Urinary bladder (tissue), 4 donors: ENCODE results near the gene CBLIF. TPM values are rescaled to one million over a fixed set of nuclear protein-coding genes. Genes with fewer than 3 reads are reported as not detected.
"Not testable (repeated sequence)": the region's sequence is repeated elsewhere in the genome, so short reads cannot be mapped to it uniquely, and the experiment has no call there.

Experiments used
- DNase-seq: peaks from one replicate; pipeline ENCODE4 v3.0.0-alpha.2; 2015; ENCODE audit errors: extremely low spot score
- H3K27ac ChIP-seq: one replicate; pipeline ENCODE4 v1.5.1; 2013; ENCODE audit warnings: low read depth, mild to moderate bottlenecking, moderate library complexity
- H3K36me3 ChIP-seq: one replicate; pipeline ENCODE4 v1.6.1; 2013; ENCODE audit warnings: mild to moderate bottlenecking, moderate library complexity; ENCODE audit not compliant: insufficient read depth
- H3K4me1 ChIP-seq: one replicate; pipeline ENCODE4 v1.6.1; 2013; ENCODE audit warnings: mild to moderate bottlenecking, moderate library complexity; ENCODE audit not compliant: insufficient read depth
- H3K4me3 ChIP-seq: one replicate; pipeline ENCODE4 v1.5.1; 2013; ENCODE audit warnings: low read depth, low read length
- WGBS: extraction: QIAGEN DNeasy Blood & Tissue Kit; methylation state at CpG from one replicate; pipeline ENCODE4 v1.1.7; 2013; 5-methylcytosine and 5-hydroxymethylcytosine counted together
- polyA plus RNA-seq: library from polyadenylated mRNA; stranded (reverse); fragments of 200-250 nt; gene quantifications from one replicate; pipeline ENCODE4 v1.2.3, GENCODE V29; 2013
- total RNA-seq: library from RNA; depleted of rRNA; stranded (reverse); fragments of >200 nt; gene quantifications from one replicate; pipeline ENCODE4 v1.2.3, GENCODE V29; 2014
- donor health status: healthy with polysubstance abuse.
- donor health status: healthy.

CBLIF gene
- total and polyA plus RNA-seq, 2 donors: not detected

DNA sequence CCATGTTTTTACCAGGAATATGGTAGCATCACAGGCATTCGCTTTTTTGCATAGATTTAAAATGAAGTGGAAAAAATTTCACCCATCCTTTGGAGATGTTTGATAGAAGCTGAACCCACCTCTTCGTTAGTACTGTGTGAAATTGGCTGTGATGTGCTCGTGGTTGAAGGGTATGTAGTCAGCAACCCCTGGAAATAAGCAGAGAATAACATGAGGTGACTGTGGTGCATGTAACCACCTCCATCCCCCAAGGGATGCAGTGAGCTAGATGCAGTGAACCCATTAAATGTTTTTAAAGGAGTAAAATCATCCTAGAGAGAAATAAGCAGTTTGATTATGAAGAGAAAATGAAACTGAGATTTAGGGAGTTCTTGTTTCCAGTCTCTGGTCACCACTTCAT, 15.9 kb downstream of the CBLIF start:
- H3K27ac ChIP-seq: no peak overlapping the region
- H3K4me3 ChIP-seq: no peak overlapping the region
- H3K4me1 ChIP-seq: no peaks in the 10 kb centered on the region
- WGBS: 74% methylated on average over 3 of the region's 3 CpGs
- H3K36me3 ChIP-seq: no peaks in the 10 kb centered on the region
- DNase-seq: no peak

DNA sequence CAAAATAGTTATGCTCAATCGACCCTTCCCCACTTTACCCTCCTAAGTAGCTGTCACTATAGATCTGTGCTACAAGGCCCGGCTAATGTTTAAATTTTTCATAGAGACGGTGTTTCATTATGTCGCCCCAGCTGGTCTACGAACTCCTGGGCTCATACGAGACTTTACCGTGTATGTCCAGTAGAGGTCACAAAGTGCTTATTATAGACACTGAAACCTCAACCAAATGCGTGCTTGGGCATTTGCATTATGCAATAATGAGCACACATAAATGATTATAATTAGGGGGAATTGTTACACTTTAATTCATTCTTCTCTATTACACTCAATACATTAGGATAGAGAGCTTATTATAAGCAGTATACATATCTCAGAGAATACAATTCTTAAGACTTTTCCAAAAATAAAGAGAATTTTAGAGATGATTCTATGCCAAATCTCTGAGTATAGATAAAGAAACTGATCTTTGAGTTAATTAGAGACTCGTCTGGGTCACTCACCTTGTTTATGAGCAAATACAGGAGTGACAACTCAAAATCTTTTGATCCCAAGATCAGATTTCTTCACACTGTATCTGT, 22.2 kb downstream of the CBLIF start:
- H3K4me1 ChIP-seq: no peaks in the 10 kb centered on the region
- 5% methylated on average over 9 of the region's 9 CpGs for WGBS
- H3K27ac ChIP-seq: no peak overlapping the region
- H3K36me3 ChIP-seq: no peaks in the 10 kb centered on the region
- DNase-seq: no peak
- H3K4me3 ChIP-seq: no peak overlapping the region

DNA sequence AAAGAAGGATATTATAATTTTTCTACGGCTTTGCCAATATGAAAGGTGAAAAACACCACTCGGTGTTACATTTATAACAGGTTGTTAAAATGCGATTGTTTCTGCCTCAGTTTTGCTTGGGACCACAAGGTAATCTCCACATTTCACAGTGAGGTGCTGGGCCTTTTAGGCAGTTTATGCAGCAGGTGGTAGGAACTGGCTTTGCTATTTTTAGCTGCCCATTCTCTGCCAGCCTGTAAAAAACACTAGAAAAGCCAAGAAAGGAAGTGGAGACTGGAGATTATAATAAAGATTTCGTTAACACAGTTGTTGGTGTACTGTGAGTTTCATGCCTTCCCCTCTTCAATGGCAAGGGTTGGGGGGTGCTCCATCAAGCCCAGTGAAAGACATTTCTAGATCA, 26.7 kb downstream of the CBLIF start:
- Histone ChIP-seq H3K4me3 (no peak overlapping the region), H3K36me3 (no peaks in the 10 kb centered on the region), H3K4me1 (no peaks in the 10 kb centered on the region), H3K27ac (no peak overlapping the region)
- 60% methylated on average over 4 of the region's 4 CpGs for WGBS
- DNase-seq: no peak

DNA sequence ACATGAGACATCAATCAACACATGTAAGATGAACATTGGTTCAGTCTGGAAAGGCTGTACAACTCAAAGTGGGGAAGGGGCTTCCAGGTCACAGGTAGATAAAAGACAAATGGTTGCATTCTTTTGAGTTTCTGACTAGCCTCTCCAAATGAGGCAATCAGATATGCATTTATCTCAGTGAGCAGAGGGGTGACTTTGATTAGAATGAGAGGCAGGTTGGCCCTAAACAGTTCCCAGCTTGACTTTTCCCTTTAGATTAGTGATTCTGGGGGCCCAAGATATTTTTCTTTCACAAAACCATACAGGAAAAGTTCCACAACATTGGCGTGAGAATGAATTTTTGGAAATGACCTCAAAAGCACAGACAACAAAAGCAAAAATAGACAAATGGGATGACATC, 28.9 kb downstream of the CBLIF start:
- not testable (repeated sequence) for DNase-seq, H3K4me1 ChIP-seq, H3K36me3 ChIP-seq, H3K27ac ChIP-seq, H3K4me3 ChIP-seq
- 79% methylated on average over 1 of the region's 1 CpG for WGBS

DNA sequence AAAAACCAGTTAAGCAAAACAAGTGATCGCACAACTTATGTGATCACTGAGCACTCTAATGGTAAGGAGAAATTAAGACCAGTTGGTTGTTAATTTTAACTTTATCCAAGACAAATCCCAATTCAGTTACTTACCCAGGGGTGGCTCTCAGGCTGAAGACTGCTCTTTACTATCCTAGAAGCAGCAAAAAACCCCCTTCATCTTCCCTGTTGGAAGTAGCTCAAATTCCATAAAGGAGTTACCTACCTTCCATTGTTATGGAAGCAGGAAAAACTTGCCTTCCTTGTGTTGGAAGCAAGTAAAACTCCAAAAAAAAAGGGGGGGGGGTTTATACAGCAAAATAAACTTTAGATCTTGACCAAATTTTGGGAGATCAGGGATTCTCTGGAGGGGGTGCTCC, 29.5 kb downstream of the CBLIF start:
- DNase-seq: no peak
- no peak overlapping the region for H3K4me3 ChIP-seq
- 75% methylated on average over 1 of the region's 1 CpG for WGBS
- no peak overlapping the region for H3K27ac ChIP-seq
- no peaks in the 10 kb centered on the region for H3K36me3 ChIP-seq
- H3K4me1 ChIP-seq: no peaks in the 10 kb centered on the region

DNA sequence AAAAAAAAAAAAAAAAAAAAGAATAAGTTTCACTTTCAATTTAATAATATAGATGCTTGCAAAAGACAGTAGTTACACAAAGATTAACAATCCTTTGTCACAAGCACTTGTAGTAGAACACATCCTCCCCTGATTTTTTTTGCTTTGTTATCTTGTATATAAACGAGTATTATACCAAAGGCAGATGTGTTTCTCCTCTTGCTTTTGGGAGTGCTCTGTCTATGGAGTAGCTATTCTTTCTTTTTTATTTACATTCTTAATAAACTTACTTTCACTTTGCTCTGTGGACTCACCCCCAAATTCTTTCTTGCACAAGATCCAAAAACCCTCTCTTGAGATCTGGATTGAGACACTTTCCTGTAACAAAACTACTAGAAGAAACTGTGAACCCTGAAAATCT, 31.3 kb downstream of the CBLIF start:
- Histone ChIP-seq H3K36me3 (no peaks in the 10 kb centered on the region), H3K4me1 (no peaks in the 10 kb centered on the region), H3K4me3 (no peak overlapping the region), H3K27ac (no peak overlapping the region)
- WGBS: 55% methylated on average over 1 of the region's 1 CpG
- no peak for DNase-seq

DNA sequence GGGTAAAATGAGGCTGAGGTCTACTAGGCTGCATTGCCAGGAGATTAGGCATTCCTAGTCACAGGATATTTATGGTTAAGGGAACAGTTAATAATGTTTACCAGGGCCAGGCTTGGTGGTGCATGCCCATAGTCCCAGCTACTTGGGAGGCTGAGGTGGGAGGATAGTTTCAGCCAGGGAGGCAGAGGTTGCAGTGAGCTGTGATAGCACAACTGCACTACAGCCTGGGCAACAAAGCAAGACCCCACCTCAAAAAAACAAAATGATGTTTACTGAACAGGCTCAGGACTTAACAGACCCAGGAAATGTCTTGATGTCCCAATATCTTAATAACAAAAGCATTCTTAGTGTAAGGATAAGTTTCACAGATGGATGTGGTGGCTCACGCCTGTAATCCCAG, 31.9 kb downstream of the CBLIF start:
- 87% methylated on average over 1 of the region's 1 CpG for WGBS
- DNase-seq: no peak
- H3K4me3 ChIP-seq: no peak overlapping the region

DNA sequence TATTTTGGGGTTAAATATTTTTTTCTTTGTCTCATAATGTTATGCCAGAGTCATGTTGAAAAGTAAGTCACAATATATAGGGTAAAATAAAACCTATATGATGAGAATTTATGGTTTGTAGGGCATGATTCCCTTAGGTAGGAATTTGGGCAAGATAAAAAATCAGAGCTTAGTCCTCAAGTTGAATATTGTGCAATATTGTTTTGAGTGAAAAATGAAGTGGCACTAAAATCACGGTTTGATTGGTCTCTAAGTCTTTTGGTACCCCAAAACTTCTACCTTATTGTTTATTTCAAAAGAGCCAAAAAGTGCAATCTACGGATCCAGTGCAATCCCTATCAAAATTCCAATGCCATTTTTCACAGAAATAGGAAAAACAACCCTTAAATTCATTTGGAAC, 33.1 kb downstream of the CBLIF start:
- Histone ChIP-seq H3K27ac (no peak overlapping the region), H3K36me3 (no peaks in the 10 kb centered on the region), H3K4me1 (no peaks in the 10 kb centered on the region), H3K4me3 (no peak overlapping the region)
- WGBS: 90% methylated on average over 2 of the region's 2 CpGs
- DNase-seq: no peak

More for the DNA sequence above, 31.9 kb downstream of the CBLIF start:
- Histone ChIP-seq H3K36me3 (no peaks in the 10 kb centered on the region), H3K4me1 (no peaks in the 10 kb centered on the region), H3K27ac (no peak overlapping the region)

DNA sequence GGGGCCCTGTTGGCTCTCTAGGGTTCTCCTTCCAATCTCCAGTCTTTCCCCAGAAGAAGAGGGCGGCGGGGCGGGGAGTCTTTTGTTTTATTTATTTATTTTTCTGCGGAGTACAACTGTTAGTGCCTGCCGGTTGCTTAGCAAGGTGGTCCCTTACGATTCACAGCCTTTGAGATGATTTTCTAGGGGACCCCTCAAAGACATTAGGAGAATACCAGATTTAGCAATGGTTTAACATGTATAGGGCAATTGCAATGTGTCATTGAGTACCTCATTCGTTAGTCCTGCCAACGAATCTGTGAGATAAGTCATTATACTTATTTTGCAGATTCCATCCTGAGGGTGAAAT, 34.4 kb downstream of the CBLIF start:
- no peak for DNase-seq
- 12% methylated on average over 8 of the region's 8 CpGs for WGBS
- H3K36me3 ChIP-seq: peaks cover 5% of the 10 kb centered on the region
- no peaks in the 10 kb centered on the region for H3K4me1 ChIP-seq
- peak overlapping the region; percentile 87 for H3K4me3 ChIP-seq
- H3K27ac ChIP-seq: peak overlapping the region; percentile 60

DNA sequence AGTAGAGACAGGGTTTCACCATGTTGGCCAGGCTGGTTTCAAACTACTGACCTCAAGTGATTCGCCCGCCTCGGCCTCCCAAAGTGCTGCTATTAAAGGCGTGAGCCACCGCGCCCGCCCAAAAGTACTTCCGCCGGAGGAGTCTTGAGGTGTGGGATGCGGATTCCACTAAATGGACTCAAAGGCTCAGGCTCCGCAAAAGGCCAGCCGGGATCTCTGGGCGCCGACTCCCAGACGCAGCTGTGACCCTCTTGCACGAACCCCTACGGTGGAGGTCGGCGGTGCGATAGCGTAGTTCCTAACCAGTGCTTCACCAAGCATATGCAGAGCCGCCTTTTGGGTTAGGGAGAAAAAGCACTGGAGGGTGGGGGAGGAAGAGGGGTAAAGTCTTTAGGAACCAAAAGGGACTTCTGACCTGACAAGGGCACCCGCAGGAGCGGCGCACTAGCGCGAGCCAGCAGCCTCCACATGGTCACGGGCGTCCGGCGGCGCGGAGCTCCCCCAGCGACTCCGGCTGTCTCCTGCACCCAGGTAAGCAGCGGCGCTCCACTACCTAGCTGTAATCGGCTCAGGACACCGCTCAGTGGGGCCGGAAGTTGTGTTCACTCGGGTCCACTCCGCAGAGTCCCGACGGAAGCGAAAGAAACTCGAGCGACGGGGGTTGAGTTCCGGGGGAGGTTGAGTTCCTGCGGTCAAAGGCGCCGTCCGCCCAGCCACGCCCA, 34.9 kb downstream of the CBLIF start, which contains the start of gene MRPL16:
MRPL16 (minus strand) TSS at position 590 of the 722 bp plus-strand sequence; CDS start at position 470, 120 bp downstream.
- Histone ChIP-seq H3K27ac (peak within 1 kb of the TSS; percentile 64), H3K4me3 (peak within 1 kb of the TSS; percentile 87), H3K36me3 (peaks cover 5% of the 10 kb centered on the region), H3K4me1 (no peaks in the 10 kb centered on the region)
- WGBS: under 1% methylated on average over 54 of the region's 54 CpGs
- DNase-seq: peak; percentile 82

DNA sequence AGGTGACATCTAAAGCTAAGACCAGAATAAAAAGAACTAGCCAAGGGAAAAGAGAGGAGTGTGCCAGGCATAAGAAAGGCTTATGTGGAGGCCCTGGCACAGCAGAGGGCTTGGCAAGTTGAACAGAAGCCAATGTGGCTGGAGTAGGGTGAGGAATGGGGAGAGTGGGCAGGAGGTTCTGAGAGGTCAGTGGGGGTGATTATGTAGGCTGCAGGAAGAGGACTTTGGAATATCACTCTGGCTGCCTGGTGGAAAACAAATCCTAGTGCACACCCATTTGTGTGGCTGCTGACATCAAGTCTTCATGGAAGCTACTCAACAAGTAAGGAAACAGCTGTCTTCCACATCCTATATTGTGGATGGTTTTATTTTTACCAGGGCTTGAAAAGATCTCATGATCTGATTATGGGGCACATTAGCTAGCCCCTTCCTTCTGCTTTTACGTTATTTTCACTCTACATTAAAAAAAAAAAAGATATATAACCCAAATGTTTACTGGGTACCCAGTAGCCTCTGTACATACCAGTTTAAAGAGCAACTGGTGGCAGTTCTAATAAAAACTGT, 38.2 kb downstream of the CBLIF start:
- DNase-seq: no peak
- H3K27ac ChIP-seq: no peak overlapping the region
- H3K4me3 ChIP-seq: no peak overlapping the region
- peaks cover 5% of the 10 kb centered on the region for H3K36me3 ChIP-seq
- WGBS: 73% methylated on average over 1 of the region's 1 CpG
- no peaks in the 10 kb centered on the region for H3K4me1 ChIP-seq

DNA sequence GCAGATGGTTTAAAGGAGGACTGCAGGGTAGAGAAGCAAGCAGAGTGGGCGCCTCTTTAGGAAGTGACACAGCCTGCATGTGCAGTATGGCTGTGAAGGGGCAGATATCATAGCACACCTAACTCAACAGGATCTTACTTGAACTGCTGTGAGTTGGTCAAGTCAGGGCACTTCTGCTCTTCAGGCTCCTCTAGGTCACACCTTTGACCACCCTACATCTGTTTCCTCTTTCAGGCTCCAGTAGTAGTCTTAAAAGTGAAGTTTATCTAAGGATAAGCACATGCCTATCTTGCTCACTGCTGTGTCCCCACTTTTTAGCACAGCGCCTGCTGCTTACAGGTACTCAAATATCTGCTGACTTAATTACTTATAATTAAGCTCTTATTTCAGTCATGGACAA, 41.2 kb downstream of the CBLIF start:
- no peak for DNase-seq
- Histone ChIP-seq H3K27ac (no peak overlapping the region), H3K4me3 (no peak overlapping the region), H3K36me3 (peaks cover 5% of the 10 kb centered on the region), H3K4me1 (no peaks in the 10 kb centered on the region)
- WGBS: 91% methylated on average over 2 of the region's 2 CpGs

DNA sequence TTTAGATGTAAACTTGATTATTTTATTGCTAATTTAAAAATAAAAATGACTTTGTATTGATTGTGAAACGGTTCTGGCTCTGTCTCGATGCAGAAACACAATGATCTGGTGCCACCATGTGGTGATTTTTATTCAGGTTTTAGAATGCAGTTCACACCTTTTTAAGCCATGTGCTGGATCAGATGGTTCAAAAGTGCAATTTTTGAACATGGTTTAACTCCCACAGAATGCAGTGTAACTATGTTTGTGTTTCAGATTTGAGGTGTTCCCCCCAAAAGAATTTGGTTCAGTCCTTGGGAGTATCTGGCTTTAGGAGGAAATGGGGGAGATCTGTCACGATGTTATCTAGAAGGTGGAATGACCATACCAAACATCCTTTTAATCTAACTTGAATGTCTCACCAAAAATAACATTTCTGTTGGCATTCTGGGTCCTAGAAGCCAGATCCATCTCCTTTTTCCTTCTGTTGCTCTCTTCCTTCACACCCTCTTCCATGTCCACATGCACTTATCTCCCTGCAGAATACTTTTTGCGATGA, 42.6 kb downstream of the CBLIF start:
- H3K4me1 ChIP-seq: no peaks in the 10 kb centered on the region
- WGBS: 48% methylated on average over 4 of the region's 4 CpGs
- peaks cover 5% of the 10 kb centered on the region for H3K36me3 ChIP-seq
- DNase-seq: peak; percentile 21
- no peak overlapping the region for H3K27ac ChIP-seq
- no peak overlapping the region for H3K4me3 ChIP-seq

DNA sequence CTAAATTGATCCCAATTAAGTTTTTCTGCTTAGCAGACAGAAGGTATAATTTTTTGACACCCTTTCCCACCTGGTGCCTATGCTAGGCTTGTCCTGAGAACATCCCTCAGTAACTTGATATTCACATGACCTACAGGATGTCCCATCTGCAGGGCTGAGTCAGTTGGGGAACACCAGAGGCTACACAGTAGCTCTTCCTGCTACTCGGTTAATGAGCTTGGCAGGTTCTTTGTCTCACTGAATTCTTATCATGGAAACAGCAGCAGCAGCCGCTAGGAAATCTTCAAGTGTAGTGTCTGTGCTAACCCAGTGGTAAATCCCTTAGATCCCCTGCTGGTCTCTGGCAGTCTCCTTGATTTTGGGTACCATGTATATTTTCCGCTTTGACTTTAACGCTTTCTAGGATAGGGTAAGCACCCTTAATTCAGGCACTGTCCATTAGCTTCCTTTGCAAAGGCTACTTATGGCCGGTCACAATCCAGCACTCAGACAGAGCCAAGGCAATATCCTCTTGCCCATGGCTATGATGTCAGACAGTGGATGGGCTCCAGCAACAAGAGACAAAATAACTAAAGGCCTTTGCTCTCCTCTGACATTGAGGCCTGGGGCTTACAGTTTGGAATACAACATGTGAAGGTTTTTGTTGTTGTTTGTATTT, 43.2 kb downstream of the CBLIF start:
- 53% methylated on average over 5 of the region's 5 CpGs for WGBS
- DNase-seq: no peak
- H3K27ac ChIP-seq: no peak overlapping the region
- H3K4me1 ChIP-seq: no peaks in the 10 kb centered on the region
- no peak overlapping the region for H3K4me3 ChIP-seq
- peaks cover 5% of the 10 kb centered on the region for H3K36me3 ChIP-seq
